NCI-H526 (cell line): ENCODE results near the gene WDR38.
"Not testable (repeated sequence)": the region's sequence is repeated elsewhere in the genome, so short reads cannot be mapped to it uniquely, and the experiment has no call there.

ENCODE experiments used
- DNase-seq, 2 experiments: peaks; one replicate each; lab custom pipeline; 2025; lab: John Stamatoyannopoulos, UW

The WDR38 gene

DNA sequence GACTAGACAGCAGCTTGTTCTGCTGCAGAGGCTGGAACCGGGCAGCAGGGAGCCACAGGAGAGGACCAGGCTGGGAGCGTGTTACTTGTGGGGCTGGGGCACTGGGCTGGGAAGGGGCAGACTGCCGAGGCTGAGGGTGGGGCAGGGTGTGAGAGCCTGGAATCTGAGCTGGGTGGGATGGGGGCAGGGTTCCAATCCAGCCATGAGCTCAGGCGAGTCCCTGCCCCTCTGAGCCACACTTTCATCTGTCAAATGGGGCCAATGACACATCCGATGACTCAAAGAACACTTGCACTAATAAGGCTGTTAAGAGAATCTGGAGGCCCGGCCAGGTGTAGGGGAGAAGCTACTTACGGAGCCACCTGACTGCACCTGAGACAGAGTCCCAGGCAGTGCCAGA lies 18.7 kb upstream of the WDR38 start:
- DNase-seq, result no peak

DNA sequence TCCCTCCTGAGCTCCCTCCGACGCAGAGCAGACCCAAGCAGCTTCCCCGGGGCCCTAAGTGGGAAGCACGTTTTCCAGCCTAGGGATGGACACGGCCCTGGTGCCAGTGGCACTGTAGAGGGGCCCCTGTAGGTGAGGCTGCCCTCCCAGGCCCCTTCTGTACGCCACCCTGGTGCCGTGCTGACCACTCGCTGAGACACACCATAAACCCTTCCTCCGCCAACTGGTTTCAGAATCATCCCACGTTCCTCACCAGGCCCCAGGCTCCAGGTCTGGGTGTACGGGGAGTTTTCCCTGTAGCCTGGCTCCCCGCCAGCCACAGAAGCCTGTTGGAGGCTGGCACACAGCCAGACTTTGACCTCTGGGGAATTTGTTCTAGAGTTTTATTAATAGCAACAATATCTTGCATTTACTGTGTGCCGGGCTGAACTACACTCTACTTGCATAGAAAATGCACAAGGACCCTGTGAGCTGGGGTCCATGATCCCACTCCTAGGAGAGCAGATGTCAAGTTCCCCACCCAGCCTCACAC lies 18.2 kb upstream of the WDR38 start:
- DNase-seq, result peak in 1 of 2 experiments; percentile 64

DNA sequence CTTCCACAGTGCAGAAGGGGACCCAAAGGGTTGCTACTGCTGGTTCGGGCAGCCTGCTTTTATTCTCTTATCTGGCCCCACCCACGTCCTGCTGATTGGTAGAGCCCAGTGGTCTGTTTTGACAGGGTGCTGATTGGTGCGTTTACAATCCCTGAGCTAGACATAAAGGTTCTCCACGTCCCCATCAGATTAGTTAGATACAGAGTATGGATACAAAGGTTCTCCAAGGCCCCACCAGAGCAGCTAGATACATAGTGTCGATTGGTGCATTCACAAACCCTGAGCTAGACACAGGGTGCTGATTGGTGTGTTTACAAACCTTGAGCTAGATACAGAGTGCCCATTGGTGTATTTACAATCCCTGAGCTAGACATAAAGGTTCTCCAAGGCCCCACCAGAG lies 15.1 kb upstream of the WDR38 start:
- DNase-seq, result not testable (repeated sequence)

GRCh38 chr9:124838567-124839275 lies 14.5 kb upstream of the WDR38 start:
- not testable (repeated sequence) for DNase-seq

GRCh38 chr9:124839612-124840299 lies 13.5 kb upstream of the WDR38 start:
- DNase-seq, result no peak

GRCh38 chr9:124840300-124840833 lies 12.9 kb upstream of the WDR38 start:
- DNase-seq, result peak in 1 of 2 experiments; percentile 11

DNA sequence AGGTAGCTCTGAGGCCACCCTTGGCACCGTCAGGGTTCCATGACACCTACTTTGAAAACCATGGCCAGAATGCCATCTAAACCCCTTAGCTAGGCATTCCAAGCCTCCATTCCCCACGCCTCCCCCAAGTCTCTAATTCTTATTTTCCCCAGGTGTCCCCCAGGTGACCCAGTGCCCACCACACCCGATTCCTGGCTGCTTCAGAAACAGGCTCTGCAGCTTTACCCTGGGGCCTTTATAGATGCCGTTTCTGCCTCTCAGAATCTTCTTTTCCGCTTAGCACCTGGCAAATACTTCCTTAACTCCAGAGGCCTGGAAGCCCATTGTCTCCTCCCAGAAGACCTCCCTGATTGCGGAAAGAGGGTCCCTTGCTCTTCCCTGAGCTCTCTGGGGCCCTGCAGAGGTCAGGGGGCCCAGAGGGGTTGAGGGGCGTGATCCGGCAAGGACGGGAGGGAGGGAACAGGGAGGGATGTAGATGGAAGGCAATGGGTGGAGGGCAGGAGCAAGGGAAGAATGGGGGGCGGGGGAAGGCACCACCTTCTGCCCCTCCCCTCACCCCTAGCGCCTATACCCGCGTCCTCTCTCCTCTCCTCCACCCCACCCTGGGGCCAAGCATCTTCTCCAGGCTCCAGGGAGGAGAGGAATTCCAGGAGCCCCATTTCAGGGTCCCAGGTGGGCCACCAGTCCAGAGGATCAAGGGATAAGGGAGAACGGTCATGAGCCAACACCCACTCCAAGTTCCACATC lies 12.0 kb upstream of the WDR38 start:
- peak in 1 of 2 experiments; percentile 2 for DNase-seq

DNA sequence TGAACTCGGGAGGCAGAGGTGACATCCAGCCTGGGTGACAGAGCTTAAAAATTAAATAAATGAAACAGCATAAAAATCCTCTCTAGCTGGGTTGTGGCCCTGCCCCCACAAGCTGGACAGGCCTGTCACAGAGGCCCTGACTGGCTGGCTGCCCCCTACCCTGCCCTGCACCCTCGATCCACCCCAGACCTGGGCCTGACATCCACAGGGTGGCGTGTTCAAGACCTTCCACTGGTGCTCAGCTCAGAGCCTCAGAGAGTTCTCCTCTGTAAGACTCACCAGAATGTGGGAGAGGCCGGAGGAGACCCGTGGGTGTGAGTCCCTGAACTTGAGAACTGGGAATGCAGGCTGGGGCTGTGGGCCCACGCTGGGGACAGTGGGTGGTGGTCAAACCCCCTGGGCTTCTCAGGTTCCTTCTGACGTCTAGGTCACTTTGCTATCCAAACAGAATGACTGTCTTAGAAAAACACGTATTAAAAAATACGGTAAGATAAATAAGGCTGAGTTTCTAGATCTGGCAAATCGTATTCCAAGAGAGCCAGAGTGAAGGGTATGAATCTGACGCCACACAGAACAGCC lies 9.7 kb upstream of the WDR38 start:
- DNase-seq, result no peak

GRCh38 chr9:124844291-124844690 lies 9.0 kb upstream of the WDR38 start:
- DNase-seq, result no peak

- not testable (repeated sequence) for DNase-seq
Observed at GRCh38 chr9:124846467-124846866, 6.8 kb upstream of the WDR38 start.

DNA sequence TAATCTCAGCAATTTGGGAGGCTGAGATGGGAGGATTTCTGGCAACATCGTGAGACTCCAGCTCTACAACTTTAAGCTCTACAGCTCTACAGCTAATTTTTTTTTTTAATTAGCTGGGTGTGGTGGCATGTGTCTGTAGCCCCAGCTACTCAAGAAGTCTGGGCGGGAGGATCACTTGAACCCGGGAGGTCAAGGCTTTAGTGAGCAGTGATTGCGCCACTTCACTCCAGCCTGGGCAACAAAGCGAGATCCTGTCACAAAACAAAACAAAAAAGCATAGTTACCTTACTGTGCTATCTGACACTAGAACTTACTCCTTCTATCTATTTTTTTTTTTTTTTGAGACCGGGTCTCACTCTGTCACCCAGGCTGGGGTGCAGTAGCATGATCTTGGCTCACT lies 6.3 kb upstream of the WDR38 start:
- DNase-seq, result no peak

- no peak for DNase-seq
Observed at GRCh38 chr9:124849801-124850200, 3.5 kb upstream of the WDR38 start.

- DNase-seq, result no peak
Observed at GRCh38 chr9:124852121-124852828, 985 bp upstream of the WDR38 start.

DNA sequence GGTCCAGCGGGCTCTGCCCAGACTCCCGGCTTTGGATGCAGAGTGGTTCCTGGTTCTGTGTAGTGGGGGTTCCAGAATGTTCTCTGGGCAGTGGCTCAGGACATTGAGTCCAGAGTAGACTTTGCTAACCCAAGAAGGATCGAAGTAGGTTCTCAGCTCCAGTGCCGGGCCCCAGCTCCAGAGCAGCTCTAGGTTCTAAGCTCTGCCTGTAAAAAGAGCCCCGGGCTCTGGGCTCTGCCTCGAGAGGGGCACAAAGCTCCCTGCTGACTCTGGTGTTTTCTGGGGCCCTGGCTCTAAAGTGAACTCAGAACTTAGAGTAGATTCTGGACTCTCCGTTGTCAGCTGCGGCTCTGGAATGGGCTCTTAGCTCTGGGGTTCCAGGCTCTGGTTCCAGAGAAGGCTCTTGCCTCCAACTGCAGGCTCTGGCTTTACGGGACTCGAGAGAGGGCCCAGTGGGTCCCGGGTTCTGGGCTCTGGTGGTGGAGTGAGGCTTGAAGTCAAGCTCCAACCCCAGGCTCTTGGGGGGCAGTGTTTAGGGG lies 414 bp downstream of the WDR38 start:
- no peak for DNase-seq

- no peak for DNase-seq
Observed at GRCh38 chr9:124854161-124854560, 901 bp downstream of the WDR38 start.

DNA sequence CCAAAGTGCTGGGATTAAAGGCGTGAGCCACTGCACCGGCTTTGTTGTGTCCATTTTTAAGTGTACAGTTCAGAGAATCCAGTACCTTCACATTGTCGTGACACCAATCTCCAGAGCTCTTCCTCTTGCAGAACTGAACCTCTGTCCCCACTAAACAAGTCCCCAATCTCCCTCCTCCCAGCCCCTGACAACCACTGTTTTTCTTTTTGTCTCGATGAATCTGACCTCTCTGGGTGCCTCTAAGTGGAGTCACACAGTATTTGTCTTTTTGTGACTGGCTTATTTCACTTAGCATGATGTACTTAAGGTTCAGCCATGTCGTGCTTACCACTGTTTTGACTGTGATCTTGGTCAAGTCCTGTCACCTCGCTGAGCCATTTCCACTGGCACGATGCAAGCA lies 1.6 kb downstream of the WDR38 start:
- no peak for DNase-seq

- DNase-seq, result no peak
Observed at GRCh38 chr9:124855566-124855943, 2.3 kb downstream of the WDR38 start.

DNA sequence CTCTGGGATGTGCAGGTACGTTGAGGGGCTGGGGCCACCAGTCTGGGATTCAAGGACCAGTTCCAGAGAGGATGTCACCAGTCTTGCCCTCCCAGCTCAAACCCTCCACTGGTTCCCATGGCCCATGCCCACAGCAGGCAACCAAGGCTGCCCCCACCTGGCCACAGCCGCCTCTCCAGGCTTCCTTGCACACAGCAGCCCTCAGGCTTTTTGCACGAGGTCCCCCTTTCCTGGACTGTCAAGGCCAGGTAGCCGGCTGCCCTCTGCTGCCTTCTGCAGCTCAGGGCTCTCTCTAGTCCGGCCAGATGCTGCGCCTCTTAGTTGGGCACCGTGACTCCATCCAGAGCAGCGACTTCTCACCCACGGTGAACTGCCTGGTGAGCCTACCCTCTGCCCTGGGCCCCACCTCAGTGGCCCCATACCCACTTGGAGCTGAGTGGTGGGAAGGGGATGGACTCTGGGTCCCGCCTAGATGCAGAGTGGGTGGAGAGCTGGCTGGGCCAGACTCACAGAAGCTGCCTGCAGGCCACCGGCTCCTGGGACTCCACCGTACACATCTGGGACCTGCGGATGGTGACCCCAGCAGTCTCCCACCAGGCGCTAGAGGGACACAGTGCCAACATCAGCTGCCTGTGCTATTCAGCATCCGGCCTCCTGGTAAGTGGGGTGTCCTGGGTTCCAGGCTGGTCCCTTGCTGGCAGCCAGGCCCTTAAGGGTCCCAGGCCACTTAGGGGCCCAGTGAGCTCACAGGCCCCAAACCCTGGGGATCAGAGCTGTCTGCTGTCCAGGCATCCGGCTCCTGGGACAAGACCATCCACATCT lies 2.9 kb downstream of the WDR38 start:
- DNase-seq, result peak in 1 of 2 experiments; percentile 40

GRCh38 chr9:124857533-124858162 lies 4.4 kb downstream of the WDR38 start:
- DNase-seq, result no peak
